Immature natural killer cell (primary cell): ENCODE data around the gene PNPLA5. TPM values are rescaled to one million over a fixed set of nuclear protein-coding genes. Genes with fewer than 3 reads are reported as not detected.

ENCODE experiments used
- polyA plus RNA-seq, 3 donors: library from polyadenylated mRNA; unstranded; fragments of 300-500 nt; fragmentation: Illumina TruSeq; gene quantifications; one replicate each; pipeline ENCODE4 v1.2.3, GENCODE V29; 2021

Gene PNPLA5
- polyA plus RNA-seq, 3 donors from 2014 or later, result not detected

Other genes starting within 250 kb of the PNPLA5 start
- gene EFCAB6, start 79.7 kb downstream of the PNPLA5 start, polyA plus RNA-seq, result under 1 TPM in 2 of 3 donors, not detected in 1; 0.04 to 0.18 TPM
- gene SULT4A1, start 29.5 kb downstream of the PNPLA5 start, polyA plus RNA-seq, result not detected
- gene PNPLA3, start 31.8 kb upstream of the PNPLA5 start, polyA plus RNA-seq, result not detected
- 10 to 100 TPM; 80.6 to 88.8 (median 82.8) TPM for gene SAMM50, start 63.4 kb upstream of the PNPLA5 start, polyA plus RNA-seq
- 1 to 10 TPM; 1.8 to 3.8 (median 2.7) TPM for gene PARVB, start 132.3 kb upstream of the PNPLA5 start, polyA plus RNA-seq